Spleen (tissue), 11 donors: ENCODE results near the gene SPC24. TPM values are rescaled to one million over a fixed set of nuclear protein-coding genes. Genes with fewer than 3 reads are reported as not detected.
"Not testable (repeated sequence)": the region's sequence is repeated elsewhere in the genome, so short reads cannot be mapped to it uniquely, and the experiment has no call there.

Experiments
- DNase-seq: peaks from one replicate; pipeline ENCODE4 v3.0.0-alpha.2; 2020
- H3K27ac ChIP-seq, 8 donors: fragments of 200-600 bp; sonication (generic) in 7 of 8; 1 replicate in 4 of 8; 2 replicates in 4 of 8; pipeline versions ENCODE4 v1.5.0 to v1.8.0; 2016 to 2021; ENCODE audit warnings: inconsistent platforms in 4 of 8, mild to moderate bottlenecking in 4 of 8, moderate library complexity in 1 of 8
- H3K27me3 ChIP-seq, 7 donors: fragments of 200-600 bp; sonication (generic) in 6 of 7; replicated peaks in 1 of 7; 1 replicate in 4 of 7; 2 replicates in 3 of 7; pipeline versions ENCODE4 v1.5.0 to v1.8.0; 2016 to 2021; ENCODE audit warnings: inconsistent platforms in 3 of 7, mild to moderate bottlenecking in 1 of 7
- H3K36me3 ChIP-seq, 6 donors: fragments of 200-600 bp; sonication (generic) in 5 of 6; 1 replicate in 4 of 6; 2 replicates in 2 of 6; pipeline versions ENCODE4 v1.5.0 to v1.8.0; 2016 to 2021; ENCODE audit warnings: inconsistent platforms in 2 of 6
- H3K4me1 ChIP-seq, 6 donors: fragments of 200-600 bp; sonication (generic) in 5 of 6; 1 replicate in 3 of 6; 2 replicates in 3 of 6; pipeline versions ENCODE4 v1.5.0 to v1.8.0; 2016 to 2021; ENCODE audit warnings: inconsistent platforms in 3 of 6
- H3K4me3 ChIP-seq, 8 donors: fragments of 200-600 bp; sonication (generic) in 7 of 8; 1 replicate in 4 of 8; 2 replicates in 4 of 8; pipeline versions ENCODE4 v1.5.0 to v1.8.0; 2016 to 2021; ENCODE audit warnings: inconsistent platforms in 4 of 8, mild to moderate bottlenecking in 4 of 8, moderate library complexity in 2 of 8
- H3K9me3 ChIP-seq, 8 donors: fragments of 200-600 bp; sonication (generic) in 7 of 8; 1 replicate in 4 of 8; 2 replicates in 4 of 8; pipeline versions ENCODE4 v1.5.0 to v1.8.0; 2016 to 2021; ENCODE audit warnings: inconsistent platforms in 4 of 8
- POLR2A ChIP-seq, 3 donors: fragments of 450-650 bp; IDR thresholded peaks; one replicate each; pipeline ENCODE4 v1.5.1; 2017; ENCODE audit warnings: antibody characterized with exemption in 3 of 3, mild to moderate bottlenecking in 1 of 3
- POLR2AphosphoS5 ChIP-seq, 3 donors: sonication (generic); formaldehyde crosslinking; IDR thresholded peaks; one replicate each; pipeline ENCODE4 v1.5.1; 2017; ENCODE audit warnings: antibody characterized with exemption in 3 of 3
- WGBS, 5 donors: extraction: QIAGEN DNeasy Blood & Tissue Kit in 3 of 5; methylation state at CpG; one replicate each; pipeline versions ENCODE4 v1.1.5 to v1.1.7; 2013 to 2018; 5-methylcytosine and 5-hydroxymethylcytosine counted together
- intact Hi-C: fragments of 100-400 bp; cut with DNase I; formaldehyde crosslinking; loops from one replicate; pipeline ENCODE4 v1.15.0; 2023; ENCODE audit warnings: low total_unique reads
- polyA plus RNA-seq, 3 donors: library from polyadenylated mRNA; stranded (reverse); fragments of 200-250 nt; gene quantifications; one replicate each; pipeline ENCODE4 v1.2.1, GENCODE V29; 2013
- total RNA-seq, 7 donors: library from RNA; depleted of rRNA in 3 of 7; stranded (reverse); fragments of >200 nt in 3 of 7; fragmentation: NEBNext Ultra II Directional in 4 of 7; extraction: Animal tissue kit (Norgen Biotek cat#: 25700) in 4 of 7; gene quantifications; one replicate each; pipeline versions ENCODE4 v1.1.0 to v1.2.1, GENCODE V29; 2016 to 2021
- TF ChIP-seq, protein P1 (sequence below), 11 experiments: fragments of 200-600 bp in 7 of 11; fragments of 450-650 bp in 4 of 11; sonication (generic) in 4 of 11; IDR thresholded peaks in 8 of 11; conservative IDR thresholded peaks in 3 of 11; 1 replicate in 7 of 11; 2 replicates in 4 of 11; pipeline versions ENCODE4 v1.4.0 to v1.8.0; 2016 to 2021; ENCODE audit warnings: antibody characterized with exemption in 11 of 11, inconsistent platforms in 4 of 11, mild to moderate bottlenecking in 1 of 11
- donor health status: healthy with polysubstance abuse.
- donor health status: DM: no; HTN: no; CAD: no; lungs with moderate emphysema.
- donor health status: DM: no; HTN: no; CAD: no.
- donor health status: Bipolar disorder and iron deficiency.
- donor health status: healthy.
- donor health status: DM: no; HTN: no; CAD: no.
- donor health status: DM: yes; HTN: yes; CAD: no.

The SPC24 gene
- total and polyA plus RNA-seq, 10 donors: 1.7 to 9.7 (median 3.7) TPM

GRCh38 chr19:11182994-11183393 lies 27.4 kb upstream of the SPC24 start:
- H3K9me3 ChIP-seq: peaks cover 0 to 3% (median 0%) of the 10 kb centered on the region in 8 donors
- peaks cover 0 to 14% (median 0%) of the 10 kb centered on the region in 7 donors for H3K27me3 ChIP-seq
- peaks cover 0 to 37% (median 2%) of the 10 kb centered on the region in 6 donors for H3K36me3 ChIP-seq
- intact Hi-C loops: no loop called here
- no peak for DNase-seq
- H3K4me1 ChIP-seq: peaks cover 5 to 43% (median 19%) of the 10 kb centered on the region in 6 donors
- H3K27ac ChIP-seq: no peak overlapping the region
- WGBS, 5 donors: 52 to 76% (median 66%) methylated on average over 1 of the region's 1 CpG
- H3K4me3 ChIP-seq: no peak overlapping the region
- TF ChIP-seq POLR2A (IDR thresholded peaks at IDR 0.05) (no peak), POLR2AphosphoS5 (IDR thresholded peaks at IDR 0.05) (no peak)
- TF ChIP-seq, protein P1, sequence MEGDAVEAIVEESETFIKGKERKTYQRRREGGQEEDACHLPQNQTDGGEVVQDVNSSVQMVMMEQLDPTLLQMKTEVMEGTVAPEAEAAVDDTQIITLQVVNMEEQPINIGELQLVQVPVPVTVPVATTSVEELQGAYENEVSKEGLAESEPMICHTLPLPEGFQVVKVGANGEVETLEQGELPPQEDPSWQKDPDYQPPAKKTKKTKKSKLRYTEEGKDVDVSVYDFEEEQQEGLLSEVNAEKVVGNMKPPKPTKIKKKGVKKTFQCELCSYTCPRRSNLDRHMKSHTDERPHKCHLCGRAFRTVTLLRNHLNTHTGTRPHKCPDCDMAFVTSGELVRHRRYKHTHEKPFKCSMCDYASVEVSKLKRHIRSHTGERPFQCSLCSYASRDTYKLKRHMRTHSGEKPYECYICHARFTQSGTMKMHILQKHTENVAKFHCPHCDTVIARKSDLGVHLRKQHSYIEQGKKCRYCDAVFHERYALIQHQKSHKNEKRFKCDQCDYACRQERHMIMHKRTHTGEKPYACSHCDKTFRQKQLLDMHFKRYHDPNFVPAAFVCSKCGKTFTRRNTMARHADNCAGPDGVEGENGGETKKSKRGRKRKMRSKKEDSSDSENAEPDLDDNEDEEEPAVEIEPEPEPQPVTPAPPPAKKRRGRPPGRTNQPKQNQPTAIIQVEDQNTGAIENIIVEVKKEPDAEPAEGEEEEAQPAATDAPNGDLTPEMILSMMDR (IDR thresholded peaks at IDR 0.05 in 8 of 11, conservative IDR thresholded peaks at IDR 0.05 in 3 of 11): no peak

DNA sequence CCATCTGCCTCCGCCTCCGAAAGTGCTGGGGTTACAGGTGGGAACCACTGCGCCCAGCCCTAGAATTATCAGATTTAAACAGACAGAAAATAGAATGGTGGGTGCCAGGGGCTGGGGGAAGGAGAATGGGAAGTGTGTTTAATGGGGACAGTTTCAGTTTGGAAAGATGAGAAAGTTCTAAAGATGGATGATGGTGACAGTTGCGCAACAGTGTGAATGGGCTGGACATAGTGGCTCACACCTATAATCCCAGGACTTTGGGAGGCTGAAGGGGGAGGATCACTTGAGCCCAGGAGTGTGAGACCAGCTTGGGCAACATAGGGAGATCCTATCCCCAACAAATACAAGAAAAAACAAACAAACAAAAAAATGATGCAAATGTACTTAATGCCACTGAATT lies 25.9 kb upstream of the SPC24 start:
- DNase-seq: no peak
- TF ChIP-seq, protein P1 (IDR thresholded peaks at IDR 0.05 in 8 of 11, conservative IDR thresholded peaks at IDR 0.05 in 3 of 11): no peak
- TF ChIP-seq POLR2A (IDR thresholded peaks at IDR 0.05) (no peak), POLR2AphosphoS5 (IDR thresholded peaks at IDR 0.05) (no peak)
- Histone ChIP-seq H3K4me3 (no peak overlapping the region), H3K27me3 (peaks cover 0 to 16% (median 0%) of the 10 kb centered on the region in 7 donors), H3K4me1 (peaks cover 5 to 36% (median 18%) of the 10 kb centered on the region in 6 donors), H3K27ac (no peak overlapping the region), H3K9me3 (peaks cover 0 to 3% (median 0%) of the 10 kb centered on the region in 8 donors), H3K36me3 (peaks cover 0 to 42% (median 3%) of the 10 kb centered on the region in 6 donors)
- WGBS, 5 donors: 84 to 93% (median 86%) methylated on average over 4 of the region's 4 CpGs
- intact Hi-C loops: no loop called here

- DNase-seq, intact Hi-C loops, H3K9me3 ChIP-seq, H3K4me3 ChIP-seq: not testable (repeated sequence)
- Histone ChIP-seq H3K36me3 (peaks cover 0 to 42% (median 3%) of the 10 kb centered on the region in 6 donors), H3K27ac (peak overlapping the region in 2 of 8 donors; percentile 17 to 33), H3K4me1 (peaks cover 5 to 36% (median 18%) of the 10 kb centered on the region in 6 donors), H3K27me3 (peaks cover 0 to 16% (median 0%) of the 10 kb centered on the region in 7 donors)
- WGBS, 5 donors: 86 to 92% (median 87%) methylated on average over 8 of the region's 8 CpGs
Measured at GRCh38 chr19:11180975-11181374, 25.4 kb upstream of the SPC24 start.

GRCh38 chr19:11180346-11180745 lies 24.8 kb upstream of the SPC24 start:
- H3K36me3 ChIP-seq: peaks cover 0 to 42% (median 3%) of the 10 kb centered on the region in 6 donors

More at GRCh38 chr19:11180346-11180745, 24.8 kb upstream of the SPC24 start:
- Histone ChIP-seq H3K27me3 (peaks cover 0 to 16% (median 0%) of the 10 kb centered on the region in 7 donors), H3K4me3 (no peak overlapping the region), H3K4me1 (peaks cover 5 to 36% (median 18%) of the 10 kb centered on the region in 6 donors), H3K9me3 (peaks cover 0 to 3% (median 0%) of the 10 kb centered on the region in 8 donors), H3K27ac (peak overlapping the region in 4 of 8 donors; percentile 17 to 33 (median 24))
- WGBS, 5 donors: 64 to 81% (median 69%) methylated on average over 8 of the region's 8 CpGs
- TF ChIP-seq, protein P1 (IDR thresholded peaks at IDR 0.05 in 8 of 11, conservative IDR thresholded peaks at IDR 0.05 in 3 of 11): no peak
- TF ChIP-seq POLR2AphosphoS5 (IDR thresholded peaks at IDR 0.05) (no peak), POLR2A (IDR thresholded peaks at IDR 0.05) (no peak)
- DNase-seq: no peak
- intact Hi-C loops: no loop called here
